ENCODE measurements around the gene CD69. TPM values are rescaled to one million over a fixed set of nuclear protein-coding genes. Genes with fewer than 3 reads are reported as not detected.

The CD69 gene
- total RNA-seq, 2 experiments from 2014 or later, result 631 to 659 TPM

DNA sequence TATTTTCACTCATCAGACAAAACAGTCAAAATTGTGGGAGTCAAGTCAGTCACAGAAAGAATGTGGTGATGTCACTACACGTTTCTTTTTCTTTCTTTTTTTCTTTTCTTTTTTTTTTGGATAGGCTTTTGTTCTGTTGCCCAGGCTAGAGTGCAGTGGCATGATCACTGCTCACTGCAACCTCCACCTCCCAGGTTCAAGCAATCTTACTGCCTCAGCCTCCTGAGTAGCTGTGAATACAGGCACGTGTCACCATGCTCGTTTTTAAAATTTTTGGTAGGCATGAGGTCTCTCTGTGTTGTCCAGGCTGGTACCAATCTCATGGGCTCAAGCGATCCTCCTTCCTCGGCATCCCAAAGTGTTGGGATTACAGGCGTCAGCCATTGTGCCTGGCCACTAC, 30.1 kb downstream of the CD69 start:
- intact Hi-C loops (cut with DNase I, micrococcal nuclease), result loop anchor here in 1 of 2 experiments (2.0 kb wide), 1 partner anchor 16 kb away; no protein-coding TSS in a partner anchor
- Mint-ChIP-seq H3K4me1 (ENCODE audit: low read depth) (peaks cover 19% of the 10 kb centered on the region), H3K9me3 (no peaks in the 10 kb centered on the region), H3K27ac (no peak overlapping the region), H3K27me3 (no peaks in the 10 kb centered on the region), H3K36me3 (ENCODE audit: low read depth) (no peaks in the 10 kb centered on the region), H3K4me3 (no peak overlapping the region)
- no peak for DNase-seq
- Histone ChIP-seq H3K9me3 (ENCODE audit: control insufficient read depth in 1 of 2, insufficient read depth in 1 of 2, low read length in 2 of 2) (peaks cover 0 to 3% of the 10 kb centered on the region in 2 experiments), H3K4me1 (ENCODE audit: insufficient read depth, low read length) (no peaks in the 10 kb centered on the region), H3K27me3 (ENCODE audit: control insufficient read depth in 1 of 2, insufficient read depth in 2 of 2, low read length in 2 of 2) (no peaks in the 10 kb centered on the region), H3K36me3 (ENCODE audit: insufficient read depth, low read length) (no peaks in the 10 kb centered on the region), H3K27ac (ENCODE audit: low read depth in 1 of 2, low read length in 2 of 2) (no peak overlapping the region), H3K4me3 (ENCODE audit: low read length) (no peak overlapping the region)
- ChIA-PET POLR2A (interaction anchor here (3.3 kb wide), 1 partner anchor 12 kb away, joined by 16 read pairs; no protein-coding TSS in a partner anchor), CTCF (interaction anchor here (1.0 to 1.3 kb wide), 2 partner anchors 12 to 69 kb away, joined by 3 read pairs; no protein-coding TSS in a partner anchor)
- no peak for ATAC-seq (ENCODE audit: poor library complexity)
- TF ChIP-seq, protein P1, sequence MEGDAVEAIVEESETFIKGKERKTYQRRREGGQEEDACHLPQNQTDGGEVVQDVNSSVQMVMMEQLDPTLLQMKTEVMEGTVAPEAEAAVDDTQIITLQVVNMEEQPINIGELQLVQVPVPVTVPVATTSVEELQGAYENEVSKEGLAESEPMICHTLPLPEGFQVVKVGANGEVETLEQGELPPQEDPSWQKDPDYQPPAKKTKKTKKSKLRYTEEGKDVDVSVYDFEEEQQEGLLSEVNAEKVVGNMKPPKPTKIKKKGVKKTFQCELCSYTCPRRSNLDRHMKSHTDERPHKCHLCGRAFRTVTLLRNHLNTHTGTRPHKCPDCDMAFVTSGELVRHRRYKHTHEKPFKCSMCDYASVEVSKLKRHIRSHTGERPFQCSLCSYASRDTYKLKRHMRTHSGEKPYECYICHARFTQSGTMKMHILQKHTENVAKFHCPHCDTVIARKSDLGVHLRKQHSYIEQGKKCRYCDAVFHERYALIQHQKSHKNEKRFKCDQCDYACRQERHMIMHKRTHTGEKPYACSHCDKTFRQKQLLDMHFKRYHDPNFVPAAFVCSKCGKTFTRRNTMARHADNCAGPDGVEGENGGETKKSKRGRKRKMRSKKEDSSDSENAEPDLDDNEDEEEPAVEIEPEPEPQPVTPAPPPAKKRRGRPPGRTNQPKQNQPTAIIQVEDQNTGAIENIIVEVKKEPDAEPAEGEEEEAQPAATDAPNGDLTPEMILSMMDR (IDR thresholded peaks at IDR 0.05), result no peak

DNA sequence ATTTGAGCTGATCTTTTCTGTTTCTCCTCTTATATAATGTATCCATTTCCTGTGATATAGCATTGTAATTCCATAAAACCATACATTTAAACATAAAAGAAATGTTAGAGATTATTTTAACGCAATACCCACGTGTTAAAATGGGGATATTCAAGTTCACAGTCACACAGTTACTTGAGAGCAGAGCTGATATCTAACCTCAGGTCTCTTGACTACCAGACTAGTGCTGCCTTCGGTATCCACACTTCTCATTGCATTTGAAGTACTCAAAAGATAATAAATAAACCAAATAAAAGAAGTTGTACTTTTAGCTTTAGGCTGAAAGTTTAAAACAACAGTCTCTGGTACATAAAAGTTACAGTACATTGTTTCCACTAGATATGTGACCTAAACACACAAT, 30.7 kb downstream of the CD69 start:
- H3K4me3 ChIP-seq (ENCODE audit: low read length), result no peak overlapping the region
- no peaks in the 10 kb centered on the region for H3K27me3 Mint-ChIP-seq
- H3K36me3 ChIP-seq (ENCODE audit: insufficient read depth, low read length), result no peaks in the 10 kb centered on the region
- ChIA-PET POLR2A (interaction anchor here (0.7 to 3.3 kb wide), 4 partner anchors 12 to 79 kb away, joined by 3 to 16 read pairs (median 4); partner anchors contain the start of gene CD69), CTCF (interaction anchor here (1.0 to 1.3 kb wide), 3 partner anchors 12 to 69 kb away, joined by 3 to 4 read pairs (median 3); no protein-coding TSS in a partner anchor)
- no peak overlapping the region for H3K27ac Mint-ChIP-seq
- ATAC-seq (ENCODE audit: poor library complexity), result no peak
- intact Hi-C loops (cut with DNase I, micrococcal nuclease), result loop anchor here in 1 of 2 experiments (2.0 kb wide), 1 partner anchor 15 kb away; no protein-coding TSS in a partner anchor
- H3K4me1 ChIP-seq (ENCODE audit: insufficient read depth, low read length), result no peaks in the 10 kb centered on the region
- no peak overlapping the region for H3K4me3 Mint-ChIP-seq
- TF ChIP-seq, protein P1 (IDR thresholded peaks at IDR 0.05), result no peak
- H3K9me3 Mint-ChIP-seq, result no peaks in the 10 kb centered on the region
- DNase-seq, result no peak
- H3K36me3 Mint-ChIP-seq (ENCODE audit: low read depth), result no peaks in the 10 kb centered on the region
- no peaks in the 10 kb centered on the region for H3K27me3 ChIP-seq (ENCODE audit: control insufficient read depth in 1 of 2, insufficient read depth in 2 of 2, low read length in 2 of 2)
- H3K4me1 Mint-ChIP-seq (ENCODE audit: low read depth), result peaks cover 19% of the 10 kb centered on the region
- H3K27ac ChIP-seq (ENCODE audit: low read depth in 1 of 2, low read length in 2 of 2), result no peak overlapping the region
- H3K9me3 ChIP-seq (ENCODE audit: control insufficient read depth in 1 of 2, insufficient read depth in 1 of 2, low read length in 2 of 2), result peaks cover 0 to 3% of the 10 kb centered on the region in 2 experiments

DNA sequence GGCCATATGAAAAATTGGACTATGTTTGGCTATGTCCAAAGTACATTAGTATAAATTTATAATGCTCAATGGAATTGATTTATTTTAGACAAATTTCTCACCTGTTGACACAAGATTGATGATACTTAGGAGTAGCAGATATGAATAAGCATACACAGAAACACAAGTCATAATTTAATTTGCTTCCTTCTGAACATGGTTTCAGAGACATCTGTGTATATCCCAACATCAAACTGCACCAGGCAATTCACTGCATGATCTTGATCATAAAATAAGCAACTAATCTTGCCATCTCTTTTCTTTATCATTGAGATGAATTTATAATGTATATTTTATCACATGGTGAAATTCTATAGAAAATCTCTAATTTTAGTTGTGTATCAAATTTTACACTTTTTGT, 31.6 kb downstream of the CD69 start:
- H3K4me3 ChIP-seq (ENCODE audit: low read length), result no peak overlapping the region
- no peaks in the 10 kb centered on the region for H3K27me3 Mint-ChIP-seq
- H3K27ac ChIP-seq (ENCODE audit: low read depth in 1 of 2, low read length in 2 of 2), result no peak overlapping the region
- H3K9me3 Mint-ChIP-seq, result no peaks in the 10 kb centered on the region
- H3K4me1 Mint-ChIP-seq (ENCODE audit: low read depth), result peaks cover 19% of the 10 kb centered on the region
- no peak for ATAC-seq (ENCODE audit: poor library complexity)
- intact Hi-C loops (cut with DNase I, micrococcal nuclease), result no loop called here
- H3K27me3 ChIP-seq (ENCODE audit: control insufficient read depth in 1 of 2, insufficient read depth in 2 of 2, low read length in 2 of 2), result no peaks in the 10 kb centered on the region
- ChIA-PET CTCF (interaction anchor here (1.0 to 1.3 kb wide), 2 partner anchors 13 to 20 kb away, joined by 3 to 4 read pairs; no protein-coding TSS in a partner anchor), POLR2A (interaction anchor here (0.7 to 3.3 kb wide), 3 partner anchors 11 to 55 kb away, joined by 3 to 16 read pairs (median 4); no protein-coding TSS in a partner anchor)
- no peak overlapping the region for H3K4me3 Mint-ChIP-seq
- H3K36me3 ChIP-seq (ENCODE audit: insufficient read depth, low read length), result no peaks in the 10 kb centered on the region
- no peak for DNase-seq
- no peaks in the 10 kb centered on the region for H3K4me1 ChIP-seq (ENCODE audit: insufficient read depth, low read length)
- TF ChIP-seq, protein P1 (IDR thresholded peaks at IDR 0.05), result no peak
- no peaks in the 10 kb centered on the region for H3K9me3 ChIP-seq (ENCODE audit: control insufficient read depth in 1 of 2, insufficient read depth in 1 of 2, low read length in 2 of 2)
- H3K36me3 Mint-ChIP-seq (ENCODE audit: low read depth), result no peaks in the 10 kb centered on the region
- no peak overlapping the region for H3K27ac Mint-ChIP-seq

Data from CD4-positive, alpha-beta T cell (primary cell).